Stomach (tissue), 9 donors: Measurements from ENCODE around the gene CNTFR. TPM values are rescaled to one million over a fixed set of nuclear protein-coding genes. Genes with fewer than 3 reads are reported as not detected.
A peak's percentile ranks its signal among the peaks of the same experiment; 100 is the strongest.

Experiments
- DNase-seq, 2 donors: peaks; one replicate each; pipeline versions ENCODE4 v3.0.0 to v3.0.0-alpha.2; 2013 to 2019
- H3K27ac ChIP-seq, 5 donors: fragments of 200-600 bp in 4 of 5; sonication (generic) in 4 of 5; one replicate each; pipeline ENCODE4 v1.5.1; 2013 to 2019; ENCODE audit warnings: mild to moderate bottlenecking in 1 of 5, moderate library complexity in 1 of 5
- H3K27me3 ChIP-seq, 3 donors: fragments of 200-600 bp; sonication (generic); one replicate each; pipeline ENCODE4 v1.5.1; 2017 to 2019; ENCODE audit warnings: mixed run types in 1 of 3
- H3K36me3 ChIP-seq, 4 donors: fragments of 200-600 bp; sonication (generic); 1 replicate in 3 of 4; 2 replicates in 1 of 4; pipeline ENCODE4 v1.5.1; 2016 to 2019
- H3K4me1 ChIP-seq, 4 donors: fragments of 200-600 bp; sonication (generic); one replicate each; pipeline ENCODE4 v1.5.1; 2016 to 2019
- H3K4me3 ChIP-seq, 4 donors: fragments of 200-600 bp; sonication (generic) in 3 of 4; one replicate each; pipeline ENCODE4 v1.5.1; 2016 to 2019; ENCODE audit warnings: mild to moderate bottlenecking in 1 of 4
- H3K9me3 ChIP-seq, 4 donors: fragments of 200-600 bp; sonication (generic); one replicate each; pipeline ENCODE4 v1.5.1; 2016 to 2019
- CTCF ChIP-seq, 7 experiments: fragments of 450-650 bp in 4 of 7; fragments of 200-600 bp in 3 of 7; sonication (generic) in 3 of 7; IDR thresholded peaks; one replicate each; pipeline ENCODE4 v1.5.1; 2016 to 2019; ENCODE audit warnings: antibody characterized with exemption in 7 of 7, control low read depth in 2 of 7, mild to moderate bottlenecking in 1 of 7
- EP300 ChIP-seq: sonication (generic); formaldehyde crosslinking; IDR thresholded peaks from one replicate; pipeline ENCODE4 v1.6.1; 2017; ENCODE audit warnings: antibody characterized with exemption
- POLR2A ChIP-seq, 4 donors: fragments of 450-650 bp; IDR thresholded peaks; one replicate each; pipeline ENCODE4 v1.6.1; 2016; ENCODE audit warnings: antibody characterized with exemption in 4 of 4, control low read depth in 2 of 4, mild to moderate bottlenecking in 1 of 4, moderate library complexity in 1 of 4
- POLR2AphosphoS5 ChIP-seq, 3 donors: sonication (generic); formaldehyde crosslinking; IDR thresholded peaks; one replicate each; pipeline ENCODE4 v1.6.1; 2016; ENCODE audit warnings: antibody characterized with exemption in 3 of 3
- WGBS, 5 donors: extraction: QIAGEN DNeasy Blood & Tissue Kit in 3 of 5; methylation state at CpG; one replicate each; pipeline versions ENCODE4 v1.1.5 to v1.1.7; 2013 to 2018; 5-methylcytosine and 5-hydroxymethylcytosine counted together
- intact Hi-C: fragments of 100-400 bp; cut with DNase I; formaldehyde crosslinking; loops from one replicate; pipeline ENCODE4 v1.15.1; 2023; ENCODE audit warnings: low total_unique reads
- polyA plus RNA-seq, 3 donors: library from polyadenylated mRNA; stranded (reverse); fragments of 200-250 nt; gene quantifications; one replicate each; pipeline ENCODE4 v1.2.3, GENCODE V29; 2013
- total RNA-seq, 5 donors: library from RNA; depleted of rRNA; stranded (reverse); fragments of >200 nt; gene quantifications; one replicate each; pipeline versions ENCODE4 v1.1.0 to v1.2.3, GENCODE V29; 2014 to 2016
- donor health status: healthy with polysubstance abuse.
- donor health status: Bipolar disorder and iron deficiency.
- donor health status: healthy.

The CNTFR gene
- total and polyA plus RNA-seq, 8 donors, result 2.2 to 15.8 (median 2.9) TPM; not detected in 1

- no peak overlapping the region for H3K27ac ChIP-seq
- H3K9me3 ChIP-seq, result no peaks in the 10 kb centered on the region
- peaks cover 0 to 17% (median 9%) of the 10 kb centered on the region in 4 donors for H3K36me3 ChIP-seq
- peaks cover 0 to 31% (median 29%) of the 10 kb centered on the region in 3 donors for H3K27me3 ChIP-seq
- TF ChIP-seq POLR2A (IDR thresholded peaks at IDR 0.05) (no peak), POLR2AphosphoS5 (IDR thresholded peaks at IDR 0.05) (no peak), EP300 (no peak), CTCF (IDR thresholded peaks at IDR 0.05) (no peak)
- WGBS, 5 donors, result 54 to 61% (median 56%) methylated on average over 5 of the region's 5 CpGs
- DNase-seq, result no peak
- intact Hi-C loops, result no loop called here
- peaks cover 29 to 45% (median 39%) of the 10 kb centered on the region in 4 donors for H3K4me1 ChIP-seq
- H3K4me3 ChIP-seq, result no peak overlapping the region
Measured at GRCh38 chr9:34633166-34633565, 43.6 kb upstream of the CNTFR start.

DNA sequence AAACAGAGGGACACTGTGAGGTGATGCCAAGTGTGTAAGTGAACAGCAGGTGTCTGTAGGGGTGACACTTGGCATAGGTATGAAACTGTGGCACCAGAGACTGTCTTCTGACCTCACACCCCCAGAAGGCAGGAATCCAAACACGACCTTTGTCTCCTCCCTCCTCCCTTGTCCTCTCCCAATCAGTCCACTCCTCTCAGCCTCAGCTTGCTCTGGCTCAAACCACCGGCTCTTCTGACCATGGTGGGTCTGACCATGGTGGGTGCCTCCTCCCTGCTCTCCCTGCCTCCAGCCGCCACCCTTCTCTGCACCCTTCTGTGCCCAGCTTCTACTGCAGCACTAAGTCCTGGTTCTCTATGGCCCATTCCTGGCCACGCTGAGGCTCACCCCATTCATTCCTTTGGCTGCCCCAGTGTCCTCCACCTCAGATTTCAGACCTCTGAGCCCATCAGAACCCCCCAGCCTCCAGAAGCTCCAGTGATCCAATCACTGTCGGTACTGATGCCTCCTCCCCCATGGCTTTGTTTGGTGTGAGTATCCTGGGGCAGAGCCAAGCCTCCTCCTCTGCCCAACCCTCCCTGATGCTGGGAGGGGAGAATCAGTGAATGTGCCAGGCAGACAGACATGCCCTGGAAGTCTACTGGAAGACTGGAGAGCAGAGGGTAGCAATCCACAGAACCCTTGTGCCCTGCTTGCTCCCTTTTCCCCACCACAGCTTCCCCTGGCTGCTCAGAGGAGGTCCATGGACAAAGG, 41.1 kb upstream of the CNTFR start:
- Histone ChIP-seq H3K27ac (no peak overlapping the region), H3K9me3 (no peaks in the 10 kb centered on the region), H3K27me3 (peaks cover 21 to 57% (median 53%) of the 10 kb centered on the region in 3 donors), H3K4me3 (no peak overlapping the region), H3K4me1 (peaks cover 12 to 27% (median 18%) of the 10 kb centered on the region in 4 donors), H3K36me3 (peaks cover 0 to 13% (median 8%) of the 10 kb centered on the region in 4 donors)
- DNase-seq, result no peak
- TF ChIP-seq POLR2A (IDR thresholded peaks at IDR 0.05) (no peak), CTCF (IDR thresholded peaks at IDR 0.05) (no peak), POLR2AphosphoS5 (IDR thresholded peaks at IDR 0.05) (no peak), EP300 (no peak)
- intact Hi-C loops, result no loop called here
- 19 to 31% (median 28%) methylated on average over 5 of the region's 5 CpGs for WGBS, 5 donors

DNA sequence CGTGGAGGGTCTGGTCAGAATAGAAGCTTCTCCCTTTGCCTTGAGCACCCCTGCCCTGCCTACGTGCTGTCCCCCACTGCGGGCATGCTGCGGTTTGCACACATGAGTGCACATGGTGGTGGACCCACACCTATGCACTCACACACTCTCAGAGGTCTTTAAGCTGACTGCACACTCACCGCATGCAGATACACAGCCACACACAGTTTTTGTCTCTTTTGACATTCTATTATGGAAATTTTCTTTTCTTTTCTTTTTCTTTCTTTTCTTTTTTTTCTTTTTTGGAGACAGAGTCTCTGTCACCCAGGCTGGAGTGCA, 39.9 kb upstream of the CNTFR start:
- H3K27me3 ChIP-seq, result peaks cover 21 to 68% (median 65%) of the 10 kb centered on the region in 3 donors
- peaks cover 12 to 26% (median 18%) of the 10 kb centered on the region in 4 donors for H3K4me1 ChIP-seq
- H3K9me3 ChIP-seq, result no peaks in the 10 kb centered on the region
- H3K4me3 ChIP-seq, result peak overlapping the region in 3 of 4 donors; percentile 46 to 57 (median 46)
- no peak overlapping the region for H3K27ac ChIP-seq
- peaks cover 0 to 2% (median 0%) of the 10 kb centered on the region in 4 donors for H3K36me3 ChIP-seq
- intact Hi-C loops, result no loop called here
- DNase-seq, result no peak
- WGBS, 5 donors, result 22 to 36% (median 24%) methylated on average over 5 of the region's 5 CpGs
- TF ChIP-seq CTCF (IDR thresholded peaks at IDR 0.05) (no peak), EP300 (no peak), POLR2A (IDR thresholded peaks at IDR 0.05) (no peak), POLR2AphosphoS5 (IDR thresholded peaks at IDR 0.05) (no peak)

DNA sequence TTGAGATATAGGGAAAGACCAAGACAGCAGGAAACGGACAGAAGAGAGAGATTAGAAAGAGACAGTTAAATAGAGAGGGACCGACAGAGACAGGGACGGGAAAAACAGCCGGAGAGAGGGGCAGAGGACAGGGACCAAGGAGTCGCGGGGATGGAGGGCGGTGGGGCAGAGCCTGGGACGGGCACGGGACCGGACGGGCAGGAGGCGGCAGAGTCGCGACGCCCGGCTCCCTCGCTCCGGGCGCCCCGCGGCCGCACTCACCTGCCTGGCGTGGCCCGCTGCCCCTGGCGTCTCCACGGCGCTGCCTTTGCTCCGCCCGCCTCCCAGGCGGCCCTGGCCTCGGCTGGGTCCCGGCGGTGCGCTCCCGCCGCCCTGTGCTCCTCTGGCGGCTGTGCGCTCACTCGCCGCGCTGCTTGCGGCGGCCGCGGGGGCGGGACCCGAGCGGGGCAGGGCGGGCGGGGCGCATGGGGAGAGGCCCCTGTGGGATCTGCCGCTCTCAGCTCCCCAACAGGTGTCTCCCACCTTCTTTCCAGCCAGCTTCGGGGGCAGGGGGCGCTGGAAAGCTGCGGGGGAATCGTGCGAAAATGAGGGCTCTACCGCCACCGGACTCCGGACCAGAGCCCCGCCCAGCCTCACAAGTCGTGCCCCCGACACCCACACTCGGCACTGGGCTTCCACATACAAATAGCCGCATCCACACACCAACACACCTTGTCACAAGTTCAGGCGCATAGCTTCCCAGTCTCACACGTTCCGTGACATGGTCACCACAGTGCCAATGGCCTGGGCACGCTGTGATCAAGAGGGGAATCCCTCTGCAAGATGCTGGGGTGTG, 39.3 kb upstream of the CNTFR start, which contains the start of gene ARID3C:
TSS of gene ARID3C (minus strand) at position 411 of the 835 bp plus-strand sequence. CDS start 1,052 bp downstream, outside the sequence.
- TF ChIP-seq POLR2A (IDR thresholded peaks at IDR 0.05), result no peak
- TF ChIP-seq EP300, result no peak
- TF ChIP-seq CTCF (IDR thresholded peaks at IDR 0.05), result no peak
- no peak for TF ChIP-seq POLR2AphosphoS5 (IDR thresholded peaks at IDR 0.05)
- WGBS, 5 donors, result 1 to 2% (median 2%) methylated on average over 40 to 69 of the region's 69 CpGs
- H3K27me3 ChIP-seq, result peaks cover 23 to 74% (median 70%) of the 10 kb centered on the region in 3 donors
- H3K36me3 ChIP-seq, result no peaks in the 10 kb centered on the region
- H3K27ac ChIP-seq, result peak within 1 kb of the TSS in 1 of 5 donors; percentile 6
- H3K4me1 ChIP-seq, result peaks cover 13 to 27% (median 21%) of the 10 kb centered on the region in 4 donors
- intact Hi-C loops, result no loop called here
- DNase-seq, result peak; percentile 61 to 79
- no peaks in the 10 kb centered on the region for H3K9me3 ChIP-seq
- peak within 1 kb of the TSS; percentile 46 to 57 (median 46) for H3K4me3 ChIP-seq
